ENCODE measurements around the gene CCDC182.

The CCDC182 gene

GRCh38 chr17:57697891-57698711 is 47.0 kb downstream of the CCDC182 start:
- DNase-seq (ENCODE audit: low read depth, low spot score) = peak; percentile 82

- DNase-seq (ENCODE audit: low read depth, low spot score) = no peak
These were observed 47.9 kb downstream of the CCDC182 start for GRCh38 chr17:57697197-57697596.

DNA sequence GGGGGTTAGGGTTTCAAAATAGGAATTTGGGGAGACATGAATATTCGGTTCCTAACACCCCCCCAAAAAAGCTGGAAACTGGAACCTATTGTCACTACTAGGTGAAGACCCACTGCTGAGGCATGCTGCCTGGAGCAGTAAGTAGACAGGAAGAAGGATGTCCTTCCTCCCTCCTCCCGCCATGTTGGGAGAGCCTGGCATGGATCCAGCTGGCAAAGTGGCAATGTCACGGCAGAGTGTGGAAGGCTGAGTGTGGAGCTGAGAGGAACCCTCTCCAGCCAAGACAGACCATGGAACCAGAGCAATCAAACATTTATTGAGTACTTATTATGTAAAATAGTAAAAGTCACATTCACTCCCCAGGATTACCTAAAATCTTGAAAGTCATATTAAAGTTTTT is 49.0 kb downstream of the CCDC182 start:
- no peak for DNase-seq (ENCODE audit: low read depth, low spot score)
